HG03103 (cell line): ENCODE results near the gene ART4.
A peak's percentile ranks its signal among the peaks of the same experiment; 100 is the strongest.

ENCODE experiments used
- ATAC-seq: cut with Tn5 transposase; IDR thresholded peaks from one replicate; pipeline ENCODE4 v1.9.1; 2021; ENCODE audit warnings: low read depth; ENCODE audit not compliant: unreplicated experiment

ART4 gene

GRCh38 chr12:14843425-14843887 is at the start of gene ART4:
Gene ART4 (minus strand): TSS chr12:14843526. CDS start chr12:14843113, 413 bp downstream.
- no peak for ATAC-seq

DNA sequence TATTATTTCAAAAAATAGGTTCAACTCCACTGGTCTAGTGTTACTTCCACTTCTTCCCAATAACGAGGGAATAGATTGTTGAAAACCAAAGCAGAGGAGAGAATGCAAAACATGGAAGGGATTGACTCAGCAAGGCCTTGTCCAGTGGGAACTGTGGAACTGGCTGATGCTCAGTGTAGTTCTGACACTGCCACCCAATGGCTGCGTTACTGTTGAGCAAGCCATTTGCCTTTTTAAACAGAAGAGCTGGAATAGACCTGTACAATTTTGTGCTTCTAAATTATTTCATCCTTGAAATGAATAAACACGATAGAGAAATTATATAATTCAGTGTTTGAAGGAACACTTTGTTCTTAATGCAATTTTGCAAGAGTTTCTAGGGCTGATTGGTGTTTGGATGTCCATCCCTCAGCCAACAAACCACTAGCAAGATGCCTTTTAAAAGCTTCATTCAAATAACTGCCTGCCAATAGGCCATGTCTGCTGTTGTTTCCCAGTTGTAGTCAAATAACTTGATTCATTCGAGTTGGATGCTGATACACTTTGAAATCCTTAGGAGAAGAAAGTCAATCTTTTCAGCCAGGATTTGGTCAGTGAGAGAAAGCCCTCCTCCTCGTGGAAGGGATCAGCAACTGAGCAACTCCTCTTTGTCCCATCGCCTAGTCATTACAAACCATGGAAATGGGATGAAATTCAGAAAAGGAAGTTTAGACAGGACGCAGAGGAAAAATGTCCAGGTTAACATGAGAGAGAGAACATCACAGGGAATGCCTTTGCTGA is 49.6 kb upstream of the ART4 start:
- no peak for ATAC-seq

GRCh38 chr12:14890701-14891100 is 47.4 kb upstream of the ART4 start:
- no peak for ATAC-seq

DNA sequence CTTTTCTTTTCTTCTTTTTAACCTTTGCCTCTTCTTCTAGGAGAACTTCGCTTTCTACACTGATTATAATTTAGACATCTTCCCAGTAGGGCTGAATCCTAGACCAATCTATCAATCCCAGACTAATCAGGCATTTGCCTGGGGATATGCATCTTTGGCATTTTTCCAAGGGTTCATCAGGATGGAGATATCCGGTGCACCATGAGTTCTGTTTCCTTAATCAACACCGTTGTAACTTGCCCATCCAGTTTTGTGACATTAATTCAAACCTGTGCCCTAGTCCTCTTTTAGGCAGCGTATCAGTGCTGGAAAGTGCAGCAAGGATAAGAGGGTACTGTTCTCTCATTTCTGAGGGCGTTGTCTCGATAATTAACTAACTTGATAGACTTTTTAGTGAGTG is 42.9 kb upstream of the ART4 start:
- ATAC-seq: no peak

- no peak for ATAC-seq
These were observed 42.4 kb upstream of the ART4 start, which contains the start of gene MGP for GRCh38 chr12:14885718-14886221. Gene MGP (minus strand): TSS chr12:14885854. CDS start chr12:14885791, 63 bp downstream.

DNA sequence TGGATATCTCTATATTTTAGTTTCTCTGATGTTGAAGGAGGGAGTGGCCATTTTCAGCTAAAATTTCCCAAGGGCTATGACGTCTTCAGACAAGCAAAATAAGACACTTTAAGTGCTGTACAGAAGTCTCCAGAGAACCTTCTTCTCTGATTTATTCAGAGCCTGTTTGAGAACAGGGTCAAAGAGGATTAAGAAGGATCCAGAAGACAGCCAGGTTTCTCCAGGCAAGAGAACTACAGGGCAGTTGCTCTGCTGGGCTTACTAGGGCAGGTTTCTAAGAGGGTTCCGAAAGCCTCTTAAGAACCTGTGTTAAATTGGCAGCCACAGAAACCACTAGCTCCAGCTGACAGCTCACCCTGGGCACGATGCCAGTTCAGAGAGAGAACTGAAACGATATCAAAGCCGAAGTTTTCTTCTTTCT is 41.1 kb upstream of the ART4 start:
- peak; percentile 93 for ATAC-seq

GRCh38 chr12:14883686-14884085 is 40.4 kb upstream of the ART4 start:
- no peak for ATAC-seq

DNA sequence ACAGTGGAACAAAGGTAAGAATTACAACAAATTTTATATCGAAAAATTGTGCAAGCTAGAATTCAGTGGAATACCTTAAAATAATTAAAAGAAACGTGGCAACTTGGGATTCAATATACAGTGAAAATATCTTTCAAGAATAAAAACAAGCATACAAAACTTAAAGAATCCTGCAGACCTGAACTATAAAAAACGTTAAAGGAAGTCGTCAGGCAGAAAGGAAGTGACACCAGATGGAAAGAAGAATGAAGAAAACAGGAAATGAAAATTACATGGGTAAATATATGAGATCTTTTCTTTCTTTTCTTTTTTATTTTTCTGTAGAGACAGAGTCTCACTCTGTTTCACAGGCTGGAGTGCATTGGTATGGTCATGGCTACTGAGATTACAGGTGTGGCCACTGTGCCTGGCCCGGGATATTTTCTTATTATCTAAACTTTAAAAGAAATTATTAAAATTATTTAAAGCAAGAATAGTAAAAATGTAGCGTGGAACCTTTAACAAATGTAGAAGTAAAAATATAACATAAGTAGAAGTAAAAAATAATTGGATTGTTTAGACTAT is 37.6 kb upstream of the ART4 start:
- ATAC-seq: no peak

DNA sequence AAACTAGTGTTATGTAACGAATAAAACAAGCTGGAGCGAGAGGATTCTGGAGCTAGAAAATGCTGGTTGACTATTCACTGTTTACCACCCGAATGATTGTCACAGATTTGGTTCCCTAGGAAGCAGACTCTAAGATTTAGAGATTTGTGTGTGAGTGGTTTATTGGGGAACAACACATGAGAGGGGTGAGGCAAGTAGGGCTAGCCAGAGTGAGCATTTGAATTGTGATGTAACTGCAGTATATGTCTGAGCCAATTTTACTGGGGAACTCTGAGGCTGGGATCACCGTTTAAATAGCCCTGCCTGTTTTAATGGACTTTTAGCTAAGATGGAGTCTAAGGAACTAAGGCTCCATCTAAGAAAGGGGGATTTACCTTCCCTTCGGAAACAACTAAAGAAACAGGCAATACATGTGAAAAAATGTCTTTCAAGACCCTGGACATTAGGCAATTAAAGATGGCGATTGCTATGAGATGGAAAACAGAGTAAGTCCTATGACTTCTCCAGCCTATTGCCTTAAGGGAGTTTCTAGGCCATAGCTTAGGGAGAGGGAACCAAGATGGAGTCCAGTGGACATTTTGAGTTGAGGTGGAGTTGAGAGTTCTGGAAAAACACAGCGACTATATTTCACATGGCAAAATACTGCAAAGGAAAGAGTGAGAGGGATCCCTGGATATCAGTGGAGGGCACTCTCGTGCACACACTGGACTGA is 36.1 kb upstream of the ART4 start:
- ATAC-seq: no peak

DNA sequence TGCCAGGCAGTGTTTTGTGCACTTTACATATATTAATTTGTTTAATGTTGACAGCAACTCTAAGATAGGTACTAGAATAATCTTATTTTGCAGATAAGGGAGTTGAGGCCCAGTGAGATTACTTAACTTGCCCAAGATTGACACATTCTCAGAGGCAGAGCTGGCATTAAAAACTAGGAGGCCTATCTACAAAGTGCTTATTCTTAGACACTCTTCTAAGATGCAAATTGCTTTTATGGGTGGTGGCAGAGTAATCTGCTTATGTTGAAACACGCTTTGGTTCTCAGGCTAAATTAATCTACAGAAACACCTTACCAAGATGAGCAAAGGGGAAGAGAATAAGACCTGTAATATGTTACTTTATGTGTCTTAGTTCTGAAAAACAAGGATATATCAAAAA is 35.2 kb upstream of the ART4 start:
- ATAC-seq: no peak

GRCh38 chr12:14876833-14877232 is 33.5 kb upstream of the ART4 start:
- no peak for ATAC-seq

GRCh38 chr12:14874882-14875281 is 31.6 kb upstream of the ART4 start:
- ATAC-seq: no peak

DNA sequence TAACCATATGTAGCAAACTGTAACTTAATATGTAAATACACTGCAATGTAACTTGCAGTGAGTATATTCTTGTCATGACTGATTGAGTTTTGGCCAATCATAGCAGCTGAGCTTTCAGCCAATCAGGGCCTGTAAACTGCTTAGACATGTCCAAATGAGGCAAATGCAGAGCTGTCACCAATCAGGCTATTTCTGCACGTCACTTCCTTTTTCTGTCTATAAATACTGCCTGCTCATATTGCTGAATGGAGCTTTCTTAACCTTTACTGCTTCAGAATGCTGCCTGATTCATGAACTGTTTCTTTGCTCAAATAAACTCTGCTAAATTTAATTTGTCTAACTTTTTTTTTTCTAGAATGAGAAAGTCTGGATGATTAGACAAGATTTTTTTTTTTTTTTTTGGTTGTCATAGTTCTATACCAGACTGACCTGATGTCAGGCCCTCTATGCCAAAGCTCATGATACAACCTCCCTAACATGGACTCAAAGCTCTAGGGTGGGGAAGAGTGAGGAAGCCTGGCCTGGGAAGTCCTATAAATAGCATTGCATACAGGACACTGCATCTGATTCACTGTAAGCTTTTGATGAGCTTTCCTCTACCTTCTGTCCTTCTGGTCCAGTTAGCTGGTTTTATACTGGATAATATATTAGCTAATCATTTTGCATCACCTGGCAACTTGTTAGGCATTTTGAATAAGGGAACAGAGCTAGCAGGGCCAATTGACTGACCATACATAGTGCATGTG is 30.3 kb upstream of the ART4 start:
- ATAC-seq: no peak

DNA sequence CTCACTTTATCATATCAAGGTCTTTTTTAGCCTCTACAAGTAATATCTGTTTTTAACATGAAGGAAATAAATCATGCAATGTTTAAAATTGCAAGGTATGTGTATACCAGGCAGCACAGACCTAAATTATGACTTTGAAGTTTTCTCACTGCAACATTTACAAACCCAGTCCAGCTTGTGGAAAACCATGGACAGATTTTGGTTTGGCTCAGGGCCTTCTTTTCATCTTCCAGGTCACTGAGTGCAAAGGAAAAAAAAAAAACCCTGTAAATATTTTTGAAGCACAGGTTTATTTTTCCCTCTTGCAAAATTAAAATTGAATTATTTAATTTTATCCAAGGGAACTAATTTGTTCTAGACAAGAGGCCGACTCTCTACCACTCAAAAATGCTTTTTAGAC is 28.6 kb upstream of the ART4 start:
- ATAC-seq: no peak

GRCh38 chr12:14871247-14871646 is 27.9 kb upstream of the ART4 start:
- no peak for ATAC-seq

- no peak for ATAC-seq
These were observed 25.7 kb upstream of the ART4 start for GRCh38 chr12:14868916-14869506.

DNA sequence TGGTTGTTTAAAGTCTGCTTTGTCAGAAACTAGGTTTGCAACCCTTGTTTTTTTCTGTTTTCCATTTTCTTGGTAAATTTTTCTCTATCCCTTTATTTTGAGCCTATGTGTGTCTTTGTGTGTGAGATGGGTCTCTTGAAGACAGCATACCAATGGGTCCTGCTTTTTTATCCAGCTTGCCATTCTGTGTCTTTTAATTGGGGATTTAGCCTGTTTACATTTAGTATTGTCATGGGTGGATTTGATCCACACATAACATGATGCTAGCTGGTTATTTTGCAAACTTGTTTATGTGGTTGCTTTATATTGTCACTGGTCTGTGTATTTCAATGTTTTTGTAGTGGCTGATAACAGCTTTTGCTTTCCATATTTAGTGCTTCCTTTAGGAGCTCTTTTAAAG is 17.2 kb upstream of the ART4 start:
- ATAC-seq: no peak

- ATAC-seq: no peak
These were observed 15.2 kb upstream of the ART4 start for GRCh38 chr12:14858513-14858912.

DNA sequence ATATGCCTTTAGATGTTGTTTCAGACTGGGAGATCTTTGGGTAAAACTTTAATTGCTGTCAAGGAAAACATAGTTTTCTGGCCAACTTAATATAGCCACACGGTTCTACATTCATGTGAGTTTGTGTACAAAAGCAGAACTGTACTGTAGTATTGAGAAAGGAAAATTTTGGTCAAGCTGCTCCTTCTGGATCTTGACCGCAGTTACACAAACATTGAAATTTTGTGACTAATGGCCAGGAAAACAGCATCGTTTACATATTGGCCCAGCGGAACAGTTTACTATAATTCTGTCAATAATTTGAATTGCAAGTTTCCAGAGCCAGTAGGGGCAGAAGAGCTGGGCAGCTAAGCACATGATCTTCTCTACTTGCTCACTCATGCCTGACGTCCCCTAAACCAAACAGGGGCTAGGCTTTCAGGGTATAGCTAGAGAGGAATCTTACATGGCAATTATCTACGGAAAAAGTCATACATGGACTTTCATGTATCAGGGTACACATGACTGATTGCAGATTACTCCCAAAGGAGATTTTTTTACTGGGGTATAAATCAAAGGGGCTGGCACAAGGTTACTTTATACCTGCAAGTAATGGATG is 11.4 kb upstream of the ART4 start:
- no peak for ATAC-seq

DNA sequence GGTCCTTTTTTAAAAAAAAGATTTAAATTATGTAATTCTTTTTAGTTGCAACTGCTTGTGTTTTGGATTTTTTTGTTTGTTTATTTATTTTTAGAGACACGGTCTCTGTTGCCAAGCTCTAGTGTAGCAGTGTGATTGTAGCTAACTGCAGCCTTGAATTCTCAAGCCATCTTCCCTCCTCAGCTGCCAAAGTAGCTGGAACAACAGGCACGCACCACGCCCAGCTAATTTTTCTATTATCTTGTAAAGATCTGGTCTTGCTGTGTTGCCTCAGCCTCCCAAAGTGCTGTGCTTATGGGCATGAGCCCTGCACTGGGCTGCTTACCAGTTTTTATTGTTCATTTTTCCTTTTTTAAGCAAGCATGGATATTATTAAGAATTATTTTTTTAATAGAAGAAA is 10.6 kb upstream of the ART4 start:
- ATAC-seq: no peak
